ENCODE data around the gene CTCF. TPM values are rescaled to one million over a fixed set of nuclear protein-coding genes. Genes with fewer than 3 reads are reported as not detected.

The CTCF gene
- total and polyA plus RNA-seq, 2 experiments from 2014 or later: 64.5 to 72.3 TPM

- H3F3A ChIP-seq (replicated peaks; ENCODE audit: low read depth): 0 out of 2 replicates have a peak, but pooled peaks cover 3% of the 10 kb centered on the region
- ATAC-seq (no peak), DNase-seq (ENCODE audit: low spot score) (no peak)
- H3K9me2 ChIP-seq (ENCODE audit: insufficient read depth): no peaks in the 10 kb centered on the region
- H3K4me2 ChIP-seq: no peak overlapping the region
- H3K79me2 ChIP-seq (replicated peaks; ENCODE audit: insufficient read depth): no peaks in the 10 kb centered on the region
- no peak overlapping the region for H3K4me3 ChIP-seq
- Mint-ChIP-seq H3K36me3 (ENCODE audit: low read depth) (peaks cover 12% of the 10 kb centered on the region), H3K4me1 (peaks cover 21% of the 10 kb centered on the region), H3K9me3 (no peaks in the 10 kb centered on the region; the same call in 2 of the 3 replicates), H3K27me3 (ENCODE audit: insufficient read depth, low read depth, poor library complexity) (peaks cover 63% of the 10 kb centered on the region), H3K4me3 (no peak overlapping the region), H3K27ac (no peak overlapping the region)
- H3K27me3 ChIP-seq (ENCODE audit: insufficient read depth): peaks cover 59% of the 10 kb centered on the region
- H4K20me1 ChIP-seq (replicated peaks; ENCODE audit: insufficient read depth): no peaks in the 10 kb centered on the region; the same call in 1 of the 2 replicates
- no peak overlapping the region for H2AFZ ChIP-seq
- TF ChIP-seq ETS1 (IDR thresholded peaks at IDR 0.05): no peak
- no peak for TF ChIP-seq ZNF331 (CRISPR knock-in tag; IDR thresholded peaks at IDR 0.05; ENCODE audit: low read depth)
- no peak for TF ChIP-seq STAT1 (IDR thresholded peaks at IDR 0.05; ENCODE audit: unreplicated experiment)
- TF ChIP-seq JUNB (IDR thresholded peaks at IDR 0.05; ENCODE audit: unreplicated experiment): no peak
- H3K4me1 ChIP-seq (ENCODE audit: insufficient read depth): no peaks in the 10 kb centered on the region; the same call in 1 of the 2 replicates
- no peak overlapping the region for H3K27ac ChIP-seq (ENCODE audit: low read depth)
- no peaks in the 10 kb centered on the region for H3K36me3 ChIP-seq (ENCODE audit: insufficient read depth)
These were observed 21.6 kb upstream of the CTCF start for GRCh38 chr16:67540756-67541155.

- Histone ChIP-seq H3K4me2 (no peak overlapping the region), H4K20me1 (replicated peaks; ENCODE audit: insufficient read depth) (peaks cover 3% of the 10 kb centered on the region), H3K27ac (ENCODE audit: low read depth) (no peak overlapping the region), H3K9me2 (ENCODE audit: insufficient read depth) (no peaks in the 10 kb centered on the region), H3K79me2 (replicated peaks; ENCODE audit: insufficient read depth) (no peaks in the 10 kb centered on the region), H3K27me3 (ENCODE audit: insufficient read depth) (peaks cover 51% of the 10 kb centered on the region), H2AFZ (no peak overlapping the region), H3K4me1 (ENCODE audit: insufficient read depth) (no peaks in the 10 kb centered on the region; the same call in 1 of the 2 replicates), H3K4me3 (no peak overlapping the region), H3F3A (replicated peaks; ENCODE audit: low read depth) (peaks cover 4% of the 10 kb centered on the region; the same call in 1 of the 2 replicates), H3K36me3 (ENCODE audit: insufficient read depth) (no peaks in the 10 kb centered on the region)
- Mint-ChIP-seq H3K4me1 (peaks cover 20% of the 10 kb centered on the region), H3K9me3 (no peaks in the 10 kb centered on the region; the same call in 2 of the 3 replicates), H3K36me3 (ENCODE audit: low read depth) (peaks cover 12% of the 10 kb centered on the region), H3K4me3 (no peak overlapping the region), H3K27ac (no peak overlapping the region), H3K27me3 (ENCODE audit: insufficient read depth, low read depth, poor library complexity) (peaks cover 59% of the 10 kb centered on the region)
- ATAC-seq (no peak), DNase-seq (ENCODE audit: low spot score) (no peak)
- TF ChIP-seq EZH2phosphoT487 (IDR thresholded peaks at IDR 0.05; ENCODE audit: unreplicated experiment): no peak
These were observed 20.7 kb upstream of the CTCF start for GRCh38 chr16:67541391-67542263.

- Histone ChIP-seq H3K9me2 (ENCODE audit: insufficient read depth) (no peaks in the 10 kb centered on the region), H3K4me3 (no peak overlapping the region)
- peaks cover 12% of the 10 kb centered on the region for H3K36me3 Mint-ChIP-seq (ENCODE audit: low read depth)
- no peak for TF ChIP-seq REST (IDR thresholded peaks at IDR 0.05; ENCODE audit: unreplicated experiment)
- no peak for TF ChIP-seq NANOG (IDR thresholded peaks at IDR 0.05; ENCODE audit: borderline replicate concordance)
- TF ChIP-seq STAT1 (IDR thresholded peaks at IDR 0.05; ENCODE audit: unreplicated experiment): no peak
- no peak for TF ChIP-seq ETS1 (IDR thresholded peaks at IDR 0.05)
- no peak for TF ChIP-seq JUNB (IDR thresholded peaks at IDR 0.05; ENCODE audit: unreplicated experiment)
- TF ChIP-seq CTCF (conservative IDR thresholded peaks at IDR 0.05; ENCODE audit: low read depth in 2 of 2): no peak
- no peak for TF ChIP-seq EZH2 (IDR thresholded peaks at IDR 0.05; ENCODE audit: low read depth, unreplicated experiment)
- no peak for TF ChIP-seq ZNF331 (CRISPR knock-in tag; IDR thresholded peaks at IDR 0.05; ENCODE audit: low read depth)
These were observed 19.9 kb upstream of the CTCF start for GRCh38 chr16:67542464-67542863.

More at GRCh38 chr16:67542464-67542863, 19.9 kb upstream of the CTCF start:
- Histone ChIP-seq H3K4me2 (no peak overlapping the region), H3K27ac (ENCODE audit: low read depth) (no peak overlapping the region), H3F3A (replicated peaks; ENCODE audit: low read depth) (peaks cover 5% of the 10 kb centered on the region; the same call in 1 of the 2 replicates), H3K27me3 (ENCODE audit: insufficient read depth) (peaks cover 42% of the 10 kb centered on the region), H3K36me3 (ENCODE audit: insufficient read depth) (no peaks in the 10 kb centered on the region), H2AFZ (no peak overlapping the region), H3K79me2 (replicated peaks; ENCODE audit: insufficient read depth) (no peaks in the 10 kb centered on the region), H4K20me1 (replicated peaks; ENCODE audit: insufficient read depth) (peaks cover 5% of the 10 kb centered on the region), H3K4me1 (ENCODE audit: insufficient read depth) (no peaks in the 10 kb centered on the region; the same call in 1 of the 2 replicates)
- ATAC-seq: peak; percentile 35
- Mint-ChIP-seq H3K27ac (no peak overlapping the region), H3K4me1 (peaks cover 24% of the 10 kb centered on the region), H3K27me3 (ENCODE audit: insufficient read depth, low read depth, poor library complexity) (peaks cover 58% of the 10 kb centered on the region), H3K9me3 (no peaks in the 10 kb centered on the region; the same call in 2 of the 3 replicates), H3K4me3 (no peak overlapping the region; the same call in 2 of the 3 replicates)
- DNase-seq (ENCODE audit: low spot score): peak; percentile 32
